HepG2 (cell line): ENCODE measurements around the gene KPNA3. TPM values are rescaled to one million over a fixed set of nuclear protein-coding genes. Genes with fewer than 3 reads are reported as not detected.

ENCODE experiments used
- ATAC-seq: fragments of 200-7000 bp; cut with Tn5 transposase; 3 replicates; pipeline ENCODE4 v1.9.1; 2020; ENCODE audit warnings: mild to moderate bottlenecking, moderate library complexity
- BruUV-seq: library from RNA; stranded (reverse); fragments of 400-500 nt; replicated peaks from 2 replicates; lab custom pipeline; 2021; lab: Mats Ljungman, UMichigan
- CTCF ChIA-PET: fragments of 300-600 bp; formaldehyde crosslinking; extraction: SDS; loops from one replicate; lab custom pipeline; 2021; ENCODE audit warnings: low total read pairs, inconsistent platforms, low intra/inter-chr PET ratio; lab: Yijun Ruan, JAX
- POLR2A ChIA-PET: fragments of 350-600 bp; sonication (Branson Sonifier 250); formaldehyde crosslinking; loops from one replicate; lab custom pipeline; 2020; ENCODE audit warnings: antibody characterized with exemption, inconsistent platforms; lab: Yijun Ruan, JAX
- DNase-seq: peaks from one replicate; pipeline ENCODE4 v3.0.0-alpha.2; 2015; ENCODE audit warnings: low spot score
- FAIRE-seq: peaks from 3 replicates; lab custom pipeline; 2011; peaks lifted over from hg19 to GRCh38; lab: Jason Lieb, UNC
- H2AFZ ChIP-seq: one replicate; pipeline ENCODE4 v1.6.1; 2011; ENCODE audit warnings: low read length, inconsistent platforms
- H3K27ac ChIP-seq: fragments of 300-600 bp; 3 replicates; pipeline ENCODE4 v1.8.0; 2011; ENCODE audit warnings: mixed run types, mild to moderate bottlenecking, mixed read lengths, low read length, inconsistent platforms; ENCODE audit not compliant: insufficient read depth; ENCODE audit errors: extremely low read length
- H3K27me3 ChIP-seq, 2 experiments: fragments of 200-600 bp in 1 of 2; 2 replicates in 1 of 2; 3 replicates in 1 of 2; pipeline versions ENCODE4 v1.6.0 to v1.8.0; 2011; ENCODE audit warnings: low read length in 2 of 2, mild to moderate bottlenecking in 2 of 2, moderate library complexity in 2 of 2, inconsistent platforms in 1 of 2; ENCODE audit not compliant: insufficient read depth in 2 of 2, control insufficient read depth in 1 of 2
- H3K36me3 ChIP-seq, 2 experiments: fragments of 200-600 bp in 1 of 2; replicated peaks in 1 of 2; 2 replicates in 1 of 2; 3 replicates in 1 of 2; pipeline versions ENCODE4 v1.5.1 to v1.8.0; 2011; ENCODE audit warnings: low read length in 2 of 2, inconsistent platforms in 1 of 2; ENCODE audit not compliant: insufficient read depth in 2 of 2, control insufficient read depth in 1 of 2
- H3K4me1 ChIP-seq: 2 replicates; pipeline ENCODE4 v1.5.1; 2012; ENCODE audit warnings: low read length, inconsistent platforms; ENCODE audit not compliant: insufficient read depth
- H3K4me2 ChIP-seq: 2 replicates; pipeline ENCODE4 v1.6.0; 2011; ENCODE audit warnings: low read depth, low read length, inconsistent platforms
- H3K4me3 ChIP-seq, 3 experiments: fragments of 200-600 bp in 1 of 3; sonication (generic), shearing (Covaris generic) in 1 of 3; replicated peaks in 1 of 3; 2 replicates each; pipeline ENCODE4 v1.5.1; 2011 to 2016; ENCODE audit warnings: low read length in 3 of 3, inconsistent platforms in 2 of 3, low read depth in 2 of 3, mild to moderate bottlenecking in 2 of 3, control low read depth in 1 of 3, mixed read lengths in 1 of 3; ENCODE audit not compliant: insufficient read depth in 1 of 3
- H3K79me2 ChIP-seq: one replicate; pipeline ENCODE4 v1.6.1; 2011; ENCODE audit warnings: low read length, inconsistent platforms; ENCODE audit not compliant: insufficient read depth
- H3K9ac ChIP-seq: 2 replicates; pipeline ENCODE4 v1.6.0; 2011; ENCODE audit warnings: mild to moderate bottlenecking, low read depth, low read length, inconsistent platforms; ENCODE audit not compliant: insufficient read depth
- H3K9me3 ChIP-seq: 2 replicates; pipeline ENCODE4 v1.5.1; 2012; ENCODE audit warnings: mild to moderate bottlenecking, low read length
- H4K20me1 ChIP-seq: 2 replicates; pipeline ENCODE4 v1.6.0; 2011; ENCODE audit warnings: inconsistent platforms, mild to moderate bottlenecking, low read length, moderate library complexity; ENCODE audit not compliant: insufficient read depth
- ELF4 ChIP-seq: sonication (generic); formaldehyde crosslinking; IDR thresholded peaks from 2 replicates; pipeline ENCODE4 v1.5.0; 2020; ENCODE audit warnings: missing genetic modification reagents, mild to moderate bottlenecking, moderate library complexity, borderline replicate concordance
- MNT ChIP-seq: fragments of 450-650 bp; IDR thresholded peaks from 2 replicates; pipeline ENCODE4 v1.6.1; 2016
- SRY ChIP-seq: sonication (generic); formaldehyde crosslinking; IDR thresholded peaks from 2 replicates; pipeline ENCODE4 v1.8.0; 2022; ENCODE audit warnings: mild to moderate bottlenecking, missing genetic modification reagents
- TBL1XR1 ChIP-seq: fragments of 150-350 bp; IDR thresholded peaks from 2 replicates; pipeline ENCODE4 v1.6.1; 2014; ENCODE audit warnings: borderline replicate concordance, low read length; ENCODE audit not compliant: partially characterized antibody
- THAP7 ChIP-seq: sonication (generic); formaldehyde crosslinking; IDR thresholded peaks from 2 replicates; pipeline ENCODE4 v1.8.1; 2023; ENCODE audit warnings: mild to moderate bottlenecking, missing genetic modification reagents
- THRA ChIP-seq: sonication (generic); formaldehyde crosslinking; IDR thresholded peaks from 2 replicates; pipeline ENCODE4 v1.4.0; 2020; ENCODE audit warnings: missing genetic modification reagents, borderline replicate concordance
- ZNF230 ChIP-seq: sonication (generic); formaldehyde crosslinking; IDR thresholded peaks from 2 replicates; pipeline ENCODE4 v1.4.0; 2020; ENCODE audit warnings: mild to moderate bottlenecking, missing genetic modification reagents
- ZNF501 ChIP-seq: sonication (generic); formaldehyde crosslinking; IDR thresholded peaks from 2 replicates; pipeline ENCODE4 v1.5.1; 2020; ENCODE audit warnings: mild to moderate bottlenecking, moderate library complexity, missing genetic modification reagents
- ZNF546 ChIP-seq: sonication (generic); formaldehyde crosslinking; conservative IDR thresholded peaks from 2 replicates; pipeline ENCODE4 v1.8.1; 2023; ENCODE audit warnings: mild to moderate bottlenecking, missing genetic modification reagents
- ZNF775 ChIP-seq: sonication (generic); formaldehyde crosslinking; IDR thresholded peaks from 2 replicates; pipeline ENCODE4 v1.4.0; 2020; ENCODE audit warnings: missing genetic modification reagents, mild to moderate bottlenecking, moderate library complexity, borderline replicate concordance
- WGBS: methylation state at CpG from one replicate; pipeline ENCODE4 v1.1.6; 2017; ENCODE audit warnings: low lambda C conversion rate; 5-methylcytosine and 5-hydroxymethylcytosine counted together
- in situ Hi-C: cut with HindIII; loops from 2 replicates; pipeline ENCODE4 v1.10.0; 2017; ENCODE audit warnings: low pct_unique_long_range_greater_than_20kb; ENCODE audit not compliant: extremely low pct_ligation_motif_present
- intact Hi-C: fragments of 100-400 bp; cut with micrococcal nuclease; formaldehyde crosslinking; loops from one replicate; pipeline ENCODE4 v1.10.0; 2022; ENCODE audit not compliant: unreplicated experiment
- polyA plus RNA-seq, 8 experiments: library from polyadenylated mRNA; depleted of rRNA in 3 of 8; stranded (reverse) in 7 of 8; unstranded in 1 of 8; fragments of >200 nt; fragmentation: Illumina TruSeq in 4 of 8; extraction: Trizol in 4 of 8; gene quantifications; 2 replicates each; pipeline versions ENCODE4 v1.2.1 to v1.2.3, GENCODE V29; 2011 to 2016; ENCODE audit warnings: low read depth in 4 of 8, missing spikeins in 1 of 8, mixed read lengths in 1 of 8; ENCODE audit not compliant: insufficient read depth in 1 of 8
- total RNA-seq, 5 experiments: library from RNA; depleted of rRNA; stranded (reverse); fragments of >200 nt; fragmentation: Illumina TruSeq; extraction: Trizol; gene quantifications; 2 replicates each; pipeline ENCODE4 v1.2.3, GENCODE V29; 2016; ENCODE audit warnings: low read depth in 1 of 5

The KPNA3 gene
- total and polyA plus RNA-seq, 2 of the 13 experiments (the other 11 are each of a cell fraction or from before 2014, with no cell fraction given), result 13.0 to 28.9 TPM

- Histone ChIP-seq H3K27ac (no peak overlapping the region), H3K4me2 (no peak overlapping the region), H3K79me2 (peaks cover 8% of the 10 kb centered on the region), H3K27me3 (no peaks in the 10 kb centered on the region), H3K4me1 (no peaks in the 10 kb centered on the region), H3K4me3 (no peak overlapping the region), H3K9me3 (no peaks in the 10 kb centered on the region), H4K20me1 (peaks cover 9% of the 10 kb centered on the region), H2AFZ (no peak overlapping the region), H3K9ac (no peak overlapping the region), H3K36me3 (peaks cover 9 to 35% of the 10 kb centered on the region in 2 experiments)
- ChIA-PET CTCF (no interaction called here), POLR2A (no interaction called here)
- ATAC-seq (no peak), FAIRE-seq (no peak), DNase-seq (no peak)
- BruUV-seq, result no TSS peak
- in situ Hi-C loops (loop anchor here (25.0 kb wide), 3 partner anchors 1145 to 1395 kb away; partner anchors contain the start of gene RNASEH2B), intact Hi-C loops (loop anchor here (2.0 kb wide), 2 partner anchors 125 to 173 kb away; partner anchors contain the start of gene KPNA3)
- WGBS, result 90% methylated on average over 2 of the region's 2 CpGs
- TF ChIP-seq ZNF230, result no peak
- TF ChIP-seq ELF4, result no peak
- TF ChIP-seq ZNF501 (CRISPR knock-in tag), result no peak
- no peak for TF ChIP-seq SRY (CRISPR knock-in tag)
- no peak for TF ChIP-seq TBL1XR1
- no peak for TF ChIP-seq ZNF546
- TF ChIP-seq MNT, result no peak
- TF ChIP-seq ZNF775, result no peak
- no peak for TF ChIP-seq THRA (CRISPR knock-in tag)
- no peak for TF ChIP-seq THAP7 (CRISPR knock-in tag)
Observed at GRCh38 chr13:49667773-49668172, 124.7 kb downstream of the KPNA3 start.
